GM12891 (cell line): ENCODE data around the gene ZNF474.

Experiments
- PAX5 ChIP-seq: IDR thresholded peaks from 2 replicates; pipeline ENCODE4 v1.6.1; 2011; ENCODE audit warnings: low read length, moderate library complexity, mild to moderate bottlenecking; ENCODE audit not compliant: insufficient read depth, severe bottlenecking
- POLR2A ChIP-seq: IDR thresholded peaks from 2 replicates; pipeline ENCODE4 v1.6.1; 2011; ENCODE audit warnings: low read depth, low read length, control low read depth
- POLR2AphosphoS5 ChIP-seq: IDR thresholded peaks from 2 replicates; pipeline ENCODE4 v1.6.1; 2011; ENCODE audit warnings: low read depth, low read length, control low read depth
- POU2F2 ChIP-seq: IDR thresholded peaks from 2 replicates; pipeline ENCODE4 v1.6.1; 2011; ENCODE audit warnings: low read depth, mild to moderate bottlenecking, control low read depth, low read length, moderate library complexity
- TAF1 ChIP-seq: IDR thresholded peaks from 2 replicates; pipeline ENCODE4 v1.6.1; 2011; ENCODE audit warnings: low read depth, low read length, control low read depth

GRCh38 chr5:122201365-122201764 is 72.0 kb downstream of the ZNF474 start:
- TF ChIP-seq POLR2A = no peak
- TF ChIP-seq TAF1 = no peak
- TF ChIP-seq POLR2AphosphoS5 = no peak
- no peak for TF ChIP-seq PAX5
- TF ChIP-seq POU2F2 = no peak
